B cell (primary cell): ENCODE measurements around the gene GNA15. TPM values are rescaled to one million over a fixed set of nuclear protein-coding genes. Genes with fewer than 3 reads are reported as not detected.

Experiments
- ATAC-seq: fragments of 200-7000 bp; cut with Tn5 transposase; one replicate; pipeline ENCODE4 v1.10.0; 2021; ENCODE audit warnings: low read depth, mild to moderate bottlenecking, moderate number of reproducible peaks, moderate library complexity
- CTCF ChIA-PET: fragments of 350-600 bp; sonication (Branson Sonifier 250); formaldehyde crosslinking; loops from one replicate; lab custom pipeline; 2021; ENCODE audit warnings: antibody characterized with exemption, inconsistent platforms; lab: Charles Lee
- POLR2A ChIA-PET: fragments of 350-600 bp; sonication (Branson Sonifier 250); formaldehyde crosslinking; loops from one replicate; lab custom pipeline; 2021; ENCODE audit warnings: antibody characterized with exemption; lab: Charles Lee
- DNase-seq: peaks from one replicate; pipeline ENCODE4 v3.0.0; 2013
- H2AFZ ChIP-seq: 2 replicates; pipeline ENCODE4 v1.6.1; 2012; ENCODE audit warnings: mild to moderate bottlenecking, low read depth, low read length; ENCODE audit not compliant: insufficient read depth, poor library complexity, severe bottlenecking
- H3K27ac ChIP-seq, 2 donors: 1 replicate in 1 of 2; 2 replicates in 1 of 2; pipeline ENCODE4 v1.5.1; 2012 to 2013; ENCODE audit warnings: low read length in 2 of 2, mild to moderate bottlenecking in 2 of 2, moderate library complexity in 1 of 2
- H3K27me3 ChIP-seq, 4 experiments: fragments of 200-600 bp in 1 of 4; sonication (generic) in 1 of 4; replicated peaks in 1 of 4; 1 replicate in 2 of 4; 2 replicates in 2 of 4; pipeline versions ENCODE4 v1.6.1 to v1.7.0; 2013 to 2016; ENCODE audit warnings: low read length in 3 of 4, mild to moderate bottlenecking in 2 of 4, mixed read lengths in 1 of 4, moderate library complexity in 1 of 4; ENCODE audit not compliant: insufficient read depth in 4 of 4, control insufficient read depth in 3 of 4; ENCODE audit errors: control extremely low read depth in 1 of 4
- H3K36me3 ChIP-seq, 2 experiments: replicated peaks in 1 of 2; 1 replicate in 1 of 2; 2 replicates in 1 of 2; pipeline versions ENCODE4 v1.6.1 to v1.7.1; 2013; ENCODE audit warnings: low read length in 1 of 2; ENCODE audit not compliant: insufficient read depth in 2 of 2, control insufficient read depth in 1 of 2; ENCODE audit errors: control extremely low read depth in 1 of 2, extremely low read depth in 1 of 2
- H3K4me1 ChIP-seq, 2 donors: fragments of 200-600 bp in 1 of 2; sonication (generic) in 1 of 2; 1 replicate in 1 of 2; 2 replicates in 1 of 2; pipeline versions ENCODE4 v1.5.1 to v1.6.1; 2013 to 2017; ENCODE audit warnings: low read length in 2 of 2; ENCODE audit not compliant: control insufficient read depth in 2 of 2, insufficient read depth in 2 of 2
- H3K4me2 ChIP-seq: replicated peaks from 2 replicates; pipeline ENCODE3; 2012; ENCODE audit warnings: mild to moderate bottlenecking, low read depth, low read length; ENCODE audit not compliant: poor library complexity, severe bottlenecking
- H3K4me3 ChIP-seq, 5 experiments: fragments of 200-600 bp in 1 of 5; sonication (generic) in 1 of 5; 1 replicate in 3 of 5; 2 replicates in 2 of 5; pipeline versions ENCODE4 v1.5.1 to v1.7.0; 2011 to 2016; ENCODE audit warnings: low read length in 4 of 5, mild to moderate bottlenecking in 4 of 5, low read depth in 2 of 5, control low read depth in 1 of 5, moderate library complexity in 1 of 5; ENCODE audit not compliant: insufficient read depth in 1 of 5; ENCODE audit errors: control extremely low read depth in 1 of 5, extremely low read depth in 1 of 5
- H3K79me2 ChIP-seq: fragments of 200-600 bp; sonication (generic); one replicate; pipeline ENCODE4 v1.6.0; 2016; ENCODE audit warnings: low read length; ENCODE audit not compliant: control insufficient read depth, insufficient read depth
- H3K9ac ChIP-seq: fragments of 200-600 bp; sonication (generic); 2 replicates; pipeline ENCODE4 v1.6.1; 2017; ENCODE audit warnings: mild to moderate bottlenecking, low read length, moderate library complexity
- H3K9me3 ChIP-seq, 3 donors: one replicate each; pipeline versions ENCODE4 v1.6.1 to v1.7.1; 2013; ENCODE audit warnings: low read length in 2 of 3; ENCODE audit not compliant: control insufficient read depth in 2 of 3, insufficient read depth in 1 of 3; ENCODE audit errors: control extremely low read depth in 1 of 3
- H4K20me1 ChIP-seq: 2 replicates; pipeline ENCODE4 v1.6.0; 2012; ENCODE audit warnings: mild to moderate bottlenecking, low read length; ENCODE audit not compliant: insufficient read depth, control insufficient read depth, poor library complexity, severe bottlenecking
- H3K27ac Mint-ChIP-seq: one replicate; pipeline ENCODE4 v1.8.0; 2021; ENCODE audit warnings: mixed read lengths
- H3K27me3 Mint-ChIP-seq: one replicate; pipeline ENCODE4 v1.8.0; 2021; ENCODE audit warnings: mixed read lengths
- H3K4me1 Mint-ChIP-seq: one replicate; pipeline ENCODE4 v1.8.0; 2021; ENCODE audit warnings: mixed read lengths
- H3K4me3 Mint-ChIP-seq: one replicate; pipeline ENCODE4 v1.8.0; 2021; ENCODE audit warnings: mixed read lengths
- H3K9me3 Mint-ChIP-seq: one replicate; pipeline ENCODE4 v1.8.0; 2022; ENCODE audit warnings: mixed read lengths; ENCODE audit not compliant: insufficient read depth
- EZH2 ChIP-seq: IDR thresholded peaks from 2 replicates; pipeline ENCODE4 v1.6.1; 2012; ENCODE audit warnings: borderline replicate concordance, low read depth, mild to moderate bottlenecking, moderate library complexity, low read length; ENCODE audit not compliant: insufficient read depth, poor library complexity, severe bottlenecking
- WGBS: methylation state at CpG from one replicate; pipeline ENCODE4 v1.1.5; 2013; ENCODE audit warnings: missing lambda C conversion rate; ENCODE audit not compliant: insufficient coverage; 5-methylcytosine and 5-hydroxymethylcytosine counted together
- intact Hi-C: fragments of 100-400 bp; cut with micrococcal nuclease; formaldehyde crosslinking; loops from one replicate; pipeline ENCODE4 v1.10.0; 2022
- polyA plus RNA-seq: library from polyadenylated mRNA; depleted of rRNA; stranded (reverse); fragments of >200 nt; gene quantifications from 2 replicates; pipeline ENCODE4 v1.2.3, GENCODE V29; 2012
- total RNA-seq, 2 donors: library from RNA; stranded (reverse); fragments of 120-200 nt in 1 of 2; gene quantifications; 1 replicate in 1 of 2; 2 replicates in 1 of 2; pipeline versions ENCODE4 v1.2.3 to v1.2.4, GENCODE V29; 2013 to 2022
- TF ChIP-seq, protein P1 (sequence below): fragments of 200-600 bp; IDR thresholded peaks from one replicate; pipeline ENCODE4 v1.8.0; 2022; ENCODE audit warnings: antibody characterized with exemption, mild to moderate bottlenecking

Gene GNA15
- total and polyA plus RNA-seq, 2 donors (not counting 1 experiment from before 2014, with no cell fraction given): 0.37 to 0.52 TPM

DNA sequence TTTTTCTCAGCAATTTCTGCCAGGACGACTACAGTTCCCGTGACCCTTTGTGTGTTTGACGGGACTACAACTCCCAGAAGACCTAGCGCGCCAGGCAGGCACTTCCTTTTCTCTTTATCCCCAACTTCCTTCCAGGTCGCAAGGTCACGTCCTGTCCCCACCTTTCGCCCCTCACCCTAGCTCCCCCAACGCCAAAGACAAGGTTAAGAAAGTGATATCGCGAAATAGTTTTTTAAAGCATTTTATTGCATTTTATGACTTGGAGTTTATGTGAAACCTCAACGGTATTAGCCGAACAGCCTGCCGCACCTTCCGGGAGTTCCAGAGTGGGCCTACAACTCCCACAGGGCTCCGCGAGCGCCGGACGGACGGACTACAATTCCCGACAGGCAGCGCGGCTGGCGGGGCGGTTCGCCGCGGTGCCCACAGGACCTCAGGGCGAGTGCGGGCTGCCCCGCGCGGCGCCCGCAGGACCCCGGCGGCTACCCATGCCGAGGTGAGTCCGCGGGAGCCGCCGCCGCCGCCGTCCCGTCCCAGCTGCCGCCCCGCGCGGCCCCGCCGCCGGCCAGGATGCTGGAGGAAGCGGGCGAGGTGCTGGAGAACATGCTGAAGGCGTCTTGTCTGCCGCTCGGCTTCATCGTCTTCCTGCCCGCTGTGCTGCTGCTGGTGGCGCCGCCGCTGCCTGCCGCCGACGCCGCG is 49.8 kb downstream of the GNA15 start, which contains the start of gene NCLN:
Gene NCLN (plus strand): TSS at position 470 of the 699 bp plus-strand sequence. CDS start 101 bp downstream, at position 571.
- CTCF ChIA-PET: interaction anchor here (0.6 to 1.9 kb wide), 3 partner anchors 24 to 82 kb away, joined by 3 to 4 read pairs (median 4); no protein-coding TSS in a partner anchor
- under 1% methylated on average over 65 of the region's 69 CpGs for WGBS
- Mint-ChIP-seq H3K27ac (peak within 1 kb of the TSS; percentile 94), H3K4me1 (peaks cover 66% of the 10 kb centered on the region), H3K27me3 (no peaks in the 10 kb centered on the region), H3K9me3 (no peaks in the 10 kb centered on the region), H3K4me3 (peak within 1 kb of the TSS; percentile 93)
- H3K4me2 ChIP-seq: peak within 1 kb of the TSS; percentile 100
- H3K9me3 ChIP-seq: no peaks in the 10 kb centered on the region
- H3K36me3 ChIP-seq: peaks cover 0 to 43% of the 10 kb centered on the region in 2 experiments
- POLR2A ChIA-PET: interaction anchor here (0.7 to 1.7 kb wide), 4 partner anchors 9 to 1917 kb away, joined by 3 to 4 read pairs (median 3); no protein-coding TSS in a partner anchor
- intact Hi-C loops: loop anchor here (1.0 to 10.0 kb wide), 5 partner anchors 121 to 1941 kb away; partner anchors contain the start of genes ATP5F1D, DOHH, FEM1A and MIDN
- ATAC-seq (peak; percentile 88), DNase-seq (peak; percentile 98)
- peak within 1 kb of the TSS; percentile 61 to 88 (median 79) for H3K4me3 ChIP-seq
- H2AFZ ChIP-seq: peak within 1 kb of the TSS; percentile 77
- H3K9ac ChIP-seq: peak within 1 kb of the TSS; percentile 88
- peaks cover 98% of the 10 kb centered on the region for H4K20me1 ChIP-seq
- H3K27ac ChIP-seq: peak within 1 kb of the TSS; percentile 62 to 77
- TF ChIP-seq, protein P1, sequence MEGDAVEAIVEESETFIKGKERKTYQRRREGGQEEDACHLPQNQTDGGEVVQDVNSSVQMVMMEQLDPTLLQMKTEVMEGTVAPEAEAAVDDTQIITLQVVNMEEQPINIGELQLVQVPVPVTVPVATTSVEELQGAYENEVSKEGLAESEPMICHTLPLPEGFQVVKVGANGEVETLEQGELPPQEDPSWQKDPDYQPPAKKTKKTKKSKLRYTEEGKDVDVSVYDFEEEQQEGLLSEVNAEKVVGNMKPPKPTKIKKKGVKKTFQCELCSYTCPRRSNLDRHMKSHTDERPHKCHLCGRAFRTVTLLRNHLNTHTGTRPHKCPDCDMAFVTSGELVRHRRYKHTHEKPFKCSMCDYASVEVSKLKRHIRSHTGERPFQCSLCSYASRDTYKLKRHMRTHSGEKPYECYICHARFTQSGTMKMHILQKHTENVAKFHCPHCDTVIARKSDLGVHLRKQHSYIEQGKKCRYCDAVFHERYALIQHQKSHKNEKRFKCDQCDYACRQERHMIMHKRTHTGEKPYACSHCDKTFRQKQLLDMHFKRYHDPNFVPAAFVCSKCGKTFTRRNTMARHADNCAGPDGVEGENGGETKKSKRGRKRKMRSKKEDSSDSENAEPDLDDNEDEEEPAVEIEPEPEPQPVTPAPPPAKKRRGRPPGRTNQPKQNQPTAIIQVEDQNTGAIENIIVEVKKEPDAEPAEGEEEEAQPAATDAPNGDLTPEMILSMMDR: no peak
- TF ChIP-seq EZH2: no peak
- no peaks in the 10 kb centered on the region for H3K27me3 ChIP-seq
- H3K79me2 ChIP-seq: peaks cover 95% of the 10 kb centered on the region
- peaks cover 51 to 83% of the 10 kb centered on the region in 2 donors for H3K4me1 ChIP-seq
